ENCODE data around the gene TMEM272.

Gene TMEM272

GRCh38 chr13:51768976-51769375 is 76.0 kb downstream of the TMEM272 start:
- no peak overlapping the region for H3K27ac ChIP-seq

GRCh38 chr13:51768378-51768921 is 76.5 kb downstream of the TMEM272 start:
- no peak overlapping the region for H3K27ac ChIP-seq
- TF ChIP-seq CTCF (conservative IDR thresholded peaks at IDR 0.05) = no peak

More at GRCh38 chr13:51768976-51769375, 76.0 kb downstream of the TMEM272 start:
- no peak for TF ChIP-seq CTCF (conservative IDR thresholded peaks at IDR 0.05)

- no peak overlapping the region for H3K27ac ChIP-seq
- TF ChIP-seq CTCF (conservative IDR thresholded peaks at IDR 0.05) = no peak
Observed at GRCh38 chr13:51767100-51767499, 77.9 kb downstream of the TMEM272 start.

DNA sequence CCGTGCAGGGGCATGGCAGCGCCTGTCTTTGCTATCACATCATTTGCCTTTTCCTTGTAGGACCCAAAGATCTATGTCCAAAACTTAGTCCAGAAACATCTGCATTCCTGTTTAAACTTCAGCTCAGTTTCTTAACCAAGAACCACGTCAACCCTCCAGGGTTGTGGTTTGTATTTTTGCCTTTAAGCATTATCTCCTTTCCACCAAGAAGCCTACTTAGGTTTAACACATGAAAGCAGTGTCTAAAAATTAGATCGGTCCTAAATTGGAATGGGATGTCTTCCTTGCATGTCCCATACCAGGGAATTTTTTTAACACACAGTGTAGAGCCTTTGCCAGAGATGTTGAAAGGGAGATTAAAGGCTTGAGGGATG is 79.8 kb downstream of the TMEM272 start:
- TF ChIP-seq CTCF (conservative IDR thresholded peaks at IDR 0.05) = no peak
- H3K27ac ChIP-seq = no peak overlapping the region

DNA sequence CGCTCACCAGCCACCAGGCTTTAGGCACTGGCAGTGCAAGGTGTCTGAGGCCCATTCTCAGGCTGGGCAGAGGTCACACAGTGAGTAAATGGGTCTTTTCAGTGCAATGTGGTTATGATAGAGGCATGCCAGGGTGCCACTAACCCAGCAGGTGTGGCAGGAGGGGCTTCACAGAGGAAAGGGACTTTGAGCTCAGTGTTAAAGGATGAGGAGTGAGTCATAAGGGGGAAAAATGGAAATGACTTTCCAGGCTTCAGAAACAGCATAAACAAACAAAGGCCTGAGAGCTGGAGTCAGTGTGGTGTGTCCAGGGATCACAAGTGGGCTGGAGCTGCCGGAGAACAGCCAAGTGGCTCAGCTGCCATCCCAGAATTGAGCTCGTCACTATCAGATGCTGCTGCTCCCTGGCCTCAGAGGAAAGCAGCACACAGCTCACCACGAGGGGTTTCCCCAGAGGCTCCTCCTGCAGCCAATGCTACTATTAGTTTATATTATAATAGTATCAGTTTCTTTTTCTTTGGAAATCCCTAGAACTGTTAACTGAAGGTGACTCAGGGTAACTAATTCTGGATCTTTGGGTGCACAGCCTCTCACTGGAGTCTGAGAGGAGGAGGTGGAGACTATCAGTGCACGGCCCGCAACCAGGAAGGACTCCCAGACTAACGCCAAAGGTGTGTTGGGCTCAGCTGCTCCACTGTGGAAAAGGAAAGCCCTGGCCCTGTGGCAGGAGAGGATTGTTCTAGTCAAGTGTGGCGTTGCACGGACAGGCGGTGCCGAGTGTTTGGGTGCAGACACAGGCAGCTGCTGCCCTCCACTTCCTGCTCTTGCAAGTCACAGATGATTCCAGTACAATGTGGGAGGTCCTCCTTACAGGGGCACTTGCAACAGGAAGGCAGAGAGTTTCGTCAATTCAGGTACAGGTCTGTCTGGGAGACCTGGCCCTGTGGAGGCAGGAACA is 80.5 kb downstream of the TMEM272 start:
- no peak overlapping the region for H3K27ac ChIP-seq
- no peak for TF ChIP-seq CTCF (conservative IDR thresholded peaks at IDR 0.05)

- H3K27ac ChIP-seq = no peak overlapping the region
- TF ChIP-seq CTCF (conservative IDR thresholded peaks at IDR 0.05) = no peak
Observed at GRCh38 chr13:51763486-51763885, 81.5 kb downstream of the TMEM272 start.
